Bone marrow (tissue), 2 donors: Measurements from ENCODE around the gene TMEM184A.
A peak's percentile ranks its signal among the peaks of the same experiment; 100 is the strongest.

Experiments used
- DNase-seq, 2 donors: peaks; one replicate each; lab custom pipeline; 2025; lab: John Stamatoyannopoulos, UW

Gene TMEM184A

DNA sequence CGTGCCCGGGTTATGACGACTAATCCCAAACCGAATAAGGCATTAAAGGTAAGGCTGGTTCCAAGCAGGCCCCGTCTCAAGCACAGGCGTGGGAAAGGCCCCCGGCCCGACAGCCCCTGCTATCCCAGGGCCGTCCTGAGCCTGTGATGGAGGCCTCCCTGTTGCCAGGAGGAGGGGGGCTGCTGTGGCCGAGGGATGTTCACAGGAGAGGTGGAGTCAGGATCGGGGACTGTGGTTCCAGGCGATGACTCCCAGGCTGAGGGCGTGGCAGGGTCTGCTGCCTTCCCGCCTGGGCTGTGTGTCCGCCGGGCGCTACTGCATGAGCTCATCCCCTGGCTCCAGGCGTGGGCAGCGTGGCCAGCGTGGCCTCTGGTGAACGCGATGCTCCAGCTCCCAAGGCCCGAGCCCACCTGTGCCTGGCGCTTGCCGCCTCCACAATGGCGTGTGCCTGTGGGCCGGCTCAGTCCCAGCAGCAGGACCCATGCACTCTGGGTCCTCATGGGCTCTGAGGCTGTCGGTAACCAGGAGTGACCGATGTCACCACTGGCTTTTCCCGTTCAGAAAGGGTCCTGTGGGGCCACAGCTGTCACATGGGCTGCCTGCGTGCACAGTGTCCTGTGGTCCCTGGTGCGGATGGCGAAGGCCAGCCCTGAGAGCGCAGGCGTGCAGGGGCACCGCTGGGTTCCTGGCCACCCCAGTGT is 16.7 kb downstream of the TMEM184A start:
- DNase-seq, result no peak

DNA sequence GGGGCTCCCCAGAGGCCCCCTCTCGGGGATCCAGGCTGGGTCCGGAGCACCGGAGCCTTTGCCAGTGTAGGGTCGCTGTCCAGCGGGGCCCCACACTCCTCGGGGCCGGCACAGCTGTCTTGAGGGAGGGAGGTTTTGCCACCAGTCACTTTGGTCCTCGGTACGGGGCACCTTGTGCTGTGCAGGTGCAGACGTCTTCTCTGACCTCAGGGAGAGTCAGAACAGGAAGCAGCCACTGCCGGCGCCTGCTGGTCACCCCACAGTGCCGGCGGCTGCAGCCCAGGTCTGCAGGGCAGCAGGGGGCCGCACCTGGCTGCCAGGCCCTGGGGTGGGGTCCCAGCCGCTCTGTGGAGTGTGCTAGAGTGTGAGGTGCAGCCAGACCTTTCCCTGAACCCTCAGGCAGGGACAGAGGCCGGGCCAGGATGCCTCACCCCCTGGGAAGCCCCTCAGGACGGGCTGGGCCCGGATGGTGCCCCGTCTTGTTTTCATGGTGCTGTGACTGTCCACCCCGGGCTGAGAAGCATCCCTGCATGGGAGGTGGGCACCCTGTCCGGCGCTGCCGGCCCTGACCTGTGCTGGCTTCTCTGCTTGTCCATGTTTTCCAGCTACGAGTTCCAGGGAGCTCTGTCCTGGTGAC is 17.3 kb downstream of the TMEM184A start:
- DNase-seq, result no peak

- no peak for DNase-seq
Observed at GRCh38 chr7:1537535-1538412, 18.2 kb downstream of the TMEM184A start.

DNA sequence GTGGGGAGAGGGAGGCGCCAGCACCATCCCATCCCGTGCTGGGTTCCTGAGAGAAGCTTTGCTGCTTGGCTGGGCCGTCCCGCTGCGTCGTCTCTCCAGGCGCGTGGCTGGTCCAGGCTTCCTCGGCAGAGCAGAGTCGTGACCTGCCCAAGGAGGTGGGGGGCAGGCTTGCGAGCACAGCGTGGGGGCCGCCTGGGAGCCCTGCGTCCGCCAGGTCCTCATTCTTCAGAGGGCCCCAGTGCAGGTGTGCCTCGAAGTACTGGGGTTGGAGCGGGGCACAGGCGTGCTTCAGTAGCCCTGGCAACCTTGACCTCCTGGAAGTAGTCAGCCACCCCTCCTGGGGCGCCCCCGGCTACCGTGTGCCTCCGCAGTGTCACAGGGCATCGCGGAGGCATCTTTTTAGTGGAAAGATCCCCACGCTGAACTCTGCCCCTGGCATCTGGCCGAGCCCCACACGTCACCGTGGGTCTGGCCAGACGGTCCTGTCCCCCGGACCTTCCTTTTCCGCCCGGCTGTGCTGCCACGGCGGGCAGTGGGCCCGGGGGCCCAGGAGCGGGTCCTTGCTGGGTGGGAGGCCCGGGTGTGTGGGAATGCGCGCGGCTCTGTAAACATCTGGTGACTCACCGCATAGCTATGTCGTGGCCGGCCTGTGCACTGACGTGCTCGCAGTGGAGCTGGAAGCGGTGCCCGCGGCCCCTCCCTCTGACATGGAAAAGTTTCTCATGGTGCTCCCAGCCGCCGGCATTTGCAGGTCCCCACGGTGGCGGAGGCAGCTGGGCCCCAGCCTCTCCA is 19.1 kb downstream of the TMEM184A start:
- DNase-seq, result no peak

GRCh38 chr7:1536455-1536742 is 19.6 kb downstream of the TMEM184A start:
- DNase-seq, result no peak

DNA sequence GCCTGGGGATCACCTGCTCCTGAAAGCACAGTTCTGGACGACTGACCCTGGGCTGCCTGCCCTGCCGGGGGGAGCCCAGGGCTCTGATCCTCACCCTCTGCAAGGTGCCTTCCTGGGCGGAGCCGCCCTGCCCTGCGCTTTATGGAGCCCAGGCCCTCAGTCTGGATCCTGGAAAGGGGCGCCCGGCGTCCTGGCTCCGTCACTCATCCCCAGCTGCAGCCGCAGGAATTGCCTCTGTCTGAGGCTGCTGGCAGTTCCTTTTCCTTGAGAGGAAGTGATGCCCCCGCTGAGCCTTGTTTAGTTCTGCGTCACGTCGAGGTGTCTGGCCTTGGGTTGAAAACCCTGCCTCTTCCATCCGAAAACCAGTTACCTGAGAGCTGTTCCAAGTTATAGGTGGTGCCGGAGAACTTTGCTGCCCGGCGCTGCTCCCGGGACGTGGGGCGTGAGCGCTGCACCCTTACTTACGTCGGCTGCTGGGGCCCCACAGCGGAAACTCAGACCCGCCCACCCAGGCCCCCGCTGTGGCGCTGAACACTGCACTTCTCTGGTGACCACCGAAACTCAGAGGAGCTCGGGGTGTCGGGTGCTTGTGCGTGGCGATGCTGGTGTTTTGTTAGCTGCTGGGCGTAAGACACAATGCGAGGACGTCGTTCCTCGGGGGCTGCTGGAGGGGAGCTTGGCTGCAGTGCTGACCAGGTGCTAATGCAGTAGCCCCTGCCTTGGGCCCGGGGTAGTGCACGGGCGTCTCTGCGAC is 20.1 kb downstream of the TMEM184A start:
- no peak for DNase-seq

DNA sequence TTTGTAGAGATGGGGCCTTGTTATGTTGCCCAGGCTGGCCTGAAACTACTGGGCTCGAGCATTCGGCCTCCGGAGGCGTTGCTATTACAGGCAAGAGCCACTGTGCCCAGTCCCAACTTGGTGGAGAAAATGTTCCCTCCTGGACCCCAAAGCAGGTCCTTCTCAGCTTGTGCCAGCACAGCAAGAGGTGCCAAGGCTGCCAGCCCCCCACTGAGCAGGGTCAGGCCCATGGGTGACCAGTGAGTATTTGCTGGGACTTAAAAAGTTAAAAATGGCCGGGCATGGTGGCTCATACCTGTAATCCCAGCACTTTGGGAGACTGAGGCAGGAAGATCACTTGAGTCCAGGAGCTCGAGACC is 20.9 kb downstream of the TMEM184A start:
- DNase-seq, result no peak

- DNase-seq, result no peak
Observed at GRCh38 chr7:1534330-1535099, 21.5 kb downstream of the TMEM184A start.

DNA sequence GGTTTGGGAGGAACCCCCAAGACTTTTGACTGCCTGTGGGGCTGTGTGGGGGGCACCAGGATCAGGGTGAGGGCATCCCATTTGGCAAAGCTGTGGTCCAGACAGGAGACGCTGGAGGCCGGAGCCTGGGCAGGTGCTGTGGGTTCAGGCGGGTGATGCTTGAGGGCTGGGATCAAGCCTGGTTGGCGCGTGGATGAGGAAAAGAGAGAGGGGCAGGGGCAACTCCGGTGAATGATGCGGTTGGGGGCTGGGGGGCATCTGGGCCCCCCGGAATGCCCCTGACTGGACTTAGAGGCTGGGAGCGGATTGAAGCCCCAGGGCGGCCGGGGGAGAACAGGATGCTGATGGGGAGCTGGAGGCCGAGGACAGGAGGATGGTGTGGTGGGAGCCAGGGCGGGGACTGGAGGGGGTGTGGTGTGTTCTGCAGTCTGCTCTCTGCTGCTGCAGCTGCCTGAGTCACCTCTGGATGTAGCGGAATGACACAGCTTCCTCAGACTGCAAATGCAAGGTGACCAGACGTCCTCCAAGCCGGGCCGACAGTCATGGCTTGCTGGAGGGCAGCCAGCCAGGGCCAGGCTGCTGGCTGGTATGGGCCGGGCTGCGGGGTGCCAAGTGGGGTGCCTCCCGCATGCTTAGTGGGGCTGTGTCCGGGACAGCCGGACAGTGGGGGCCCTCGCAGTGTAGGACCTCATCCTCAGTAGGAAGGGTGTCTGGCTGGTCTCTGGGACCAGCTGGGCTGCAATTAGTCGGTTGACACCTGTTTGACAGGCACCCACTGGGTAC is 22.3 kb downstream of the TMEM184A start:
- DNase-seq, result peak in 1 of 2 donors; percentile 40

GRCh38 chr7:1533255-1533546 is 22.8 kb downstream of the TMEM184A start:
- no peak for DNase-seq

DNA sequence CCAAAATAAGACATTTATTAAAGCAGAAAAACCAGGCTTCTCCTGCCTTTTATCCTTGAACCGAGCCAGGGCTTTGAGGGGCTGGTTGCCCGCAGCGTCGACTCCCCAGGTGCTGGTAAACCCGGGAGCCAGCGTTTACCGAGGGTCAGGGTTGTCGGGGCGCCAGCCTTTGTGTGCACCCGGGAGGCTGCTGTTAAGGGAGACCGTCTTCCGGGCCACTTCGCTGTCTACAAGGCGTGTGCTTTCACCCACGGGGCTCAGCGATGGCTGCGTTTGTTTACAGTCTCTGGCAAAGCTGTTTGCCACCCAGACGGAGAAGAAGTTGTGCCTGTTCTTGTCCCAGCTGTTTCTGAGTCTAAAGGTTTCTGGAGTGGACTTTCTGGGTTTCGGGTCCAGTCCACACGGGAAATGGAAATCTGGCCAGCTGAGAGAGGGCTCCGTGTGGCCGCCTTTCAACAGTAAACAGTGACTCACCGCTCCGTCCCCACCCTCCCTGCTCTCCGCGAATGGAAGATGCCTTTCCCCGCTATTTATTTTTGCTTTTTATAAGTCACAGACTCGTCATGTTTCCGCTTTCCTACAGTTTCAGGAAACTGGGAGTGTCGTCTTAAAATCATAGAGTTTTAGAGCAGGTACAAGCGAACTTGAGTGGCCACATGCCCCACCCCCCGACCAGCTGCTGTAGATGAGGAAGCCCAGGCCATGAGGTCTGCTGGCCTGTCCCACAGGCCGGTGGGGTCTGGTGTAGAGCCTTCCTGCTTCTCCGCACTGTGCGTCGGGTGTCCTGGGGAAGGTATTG is 23.4 kb downstream of the TMEM184A start:
- peak; percentile 64 to 95 for DNase-seq

GRCh38 chr7:1531979-1532455 is 24.0 kb downstream of the TMEM184A start:
- DNase-seq, result no peak

- DNase-seq, result peak; percentile 20 to 30
Observed at GRCh38 chr7:1531263-1531978, 24.6 kb downstream of the TMEM184A start.

DNA sequence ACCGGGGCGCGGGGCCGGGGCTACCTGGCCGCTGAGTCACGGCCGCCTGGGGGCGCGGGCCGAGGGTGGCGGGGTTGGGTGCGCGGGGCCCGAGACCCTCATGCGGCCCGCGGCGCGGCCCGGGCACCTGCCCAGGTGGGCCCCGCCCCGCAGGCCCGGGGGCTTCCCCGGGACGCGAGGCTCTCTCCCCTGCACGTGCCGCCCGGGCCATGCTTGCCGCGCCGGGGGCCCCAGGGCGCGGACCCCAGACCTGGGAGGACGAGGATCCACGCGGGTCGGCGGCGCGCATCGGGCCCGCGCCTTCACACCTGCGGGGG is 25.1 kb downstream of the TMEM184A start:
- DNase-seq, result no peak

DNA sequence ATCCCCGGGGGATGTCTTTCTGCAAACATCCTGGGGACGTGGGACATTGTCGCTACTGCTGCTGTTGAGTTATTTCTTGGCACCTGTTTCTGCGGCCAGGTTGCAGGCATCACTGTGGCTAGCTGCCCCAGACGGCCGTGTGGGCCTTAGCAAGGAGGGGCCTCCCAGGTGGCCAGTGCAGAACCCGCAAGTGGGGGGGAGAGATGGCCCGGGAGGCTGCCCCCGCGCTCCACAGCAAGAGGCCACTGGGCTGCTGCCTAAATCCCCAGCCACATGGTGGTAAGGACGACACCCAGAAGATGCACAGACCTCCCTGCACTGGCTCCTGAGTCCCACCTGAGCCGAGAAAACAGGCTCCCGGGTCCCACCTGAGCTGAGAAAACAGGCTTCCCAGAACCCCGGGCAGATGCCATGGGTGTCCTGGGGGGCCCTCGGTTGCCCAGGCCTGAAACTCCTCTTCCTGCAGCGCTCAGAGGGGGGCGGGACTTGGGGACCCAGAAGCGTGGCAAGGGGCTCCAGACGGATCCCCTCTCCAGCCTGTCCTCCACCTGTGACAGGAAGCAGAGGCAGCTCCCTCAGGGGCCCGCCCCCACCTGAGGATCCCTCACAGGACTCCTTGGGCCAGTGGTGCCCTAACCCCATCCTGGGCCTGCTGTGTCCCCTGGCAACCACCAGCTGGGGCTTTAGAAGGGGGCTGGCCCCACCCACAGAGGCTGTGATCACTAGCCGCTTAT is 26.5 kb downstream of the TMEM184A start:
- DNase-seq, result no peak

DNA sequence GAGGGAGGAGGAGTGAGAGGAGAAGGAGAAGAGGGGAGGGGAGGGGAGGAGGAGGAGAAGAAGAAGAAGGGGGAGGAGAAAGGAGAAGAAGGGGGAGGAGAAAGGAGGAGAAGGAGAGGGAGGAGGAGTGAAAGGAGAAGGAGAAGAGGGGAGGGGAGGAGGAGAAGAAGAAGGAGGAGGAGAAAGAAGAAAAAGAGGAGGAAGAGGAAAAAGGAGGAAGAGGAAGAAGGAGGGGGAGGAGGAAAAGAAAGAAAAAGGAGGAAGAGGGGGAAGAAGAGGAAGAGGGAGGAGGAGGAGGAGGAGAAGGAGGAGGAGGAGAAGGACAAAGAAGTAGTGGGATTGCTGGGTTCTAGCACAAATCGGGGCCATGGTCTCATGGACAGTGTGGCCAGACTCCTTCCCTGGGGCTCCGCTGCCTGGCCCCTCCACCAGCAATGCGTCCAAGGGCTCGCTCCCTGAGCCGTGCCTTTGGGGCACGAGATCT is 29.7 kb downstream of the TMEM184A start:
- no peak for DNase-seq

DNA sequence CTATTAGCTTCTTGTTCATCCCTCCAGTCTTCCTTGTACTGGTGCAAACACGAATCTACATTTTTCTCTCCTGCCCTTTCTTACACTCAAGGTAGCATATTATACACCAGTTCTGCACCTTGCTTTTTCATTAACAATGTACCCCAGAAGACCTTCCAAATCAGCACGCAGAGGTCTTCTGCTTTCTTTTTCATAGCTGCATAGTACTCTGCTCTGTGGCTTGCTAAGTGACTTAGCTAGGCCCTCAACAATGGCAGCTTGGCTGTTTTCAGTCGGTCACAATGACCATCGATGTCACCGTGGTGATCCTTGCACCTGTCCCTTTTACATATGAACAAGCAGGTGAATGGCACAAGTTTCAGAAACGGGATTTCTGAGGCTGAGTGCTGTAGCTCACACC is 30.6 kb downstream of the TMEM184A start:
- DNase-seq, result no peak

GRCh38 chr7:1523844-1524243 is 32.2 kb downstream of the TMEM184A start:
- DNase-seq, result no peak
